ENCODE measurements around the gene AQP3.

The AQP3 gene

DNA sequence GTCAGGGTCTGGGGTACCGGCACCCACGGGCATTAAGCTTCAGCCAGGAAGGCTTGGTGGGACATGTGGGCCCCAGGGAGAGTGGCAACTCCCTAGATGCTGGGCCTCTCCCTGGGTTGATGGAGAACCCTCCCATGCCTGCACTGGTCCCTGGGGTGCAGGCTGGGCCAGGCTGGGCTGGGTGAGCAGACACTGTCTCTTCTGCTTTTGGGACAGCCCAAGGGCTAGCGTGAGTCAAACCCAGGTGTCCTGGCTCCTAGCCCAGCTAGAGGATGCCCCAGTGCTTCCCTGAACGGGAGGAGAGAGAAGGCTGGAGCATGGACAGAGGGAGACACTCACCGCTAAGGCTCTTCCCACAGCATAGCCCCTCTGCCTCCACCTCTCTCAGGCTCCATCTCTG is 39.3 kb downstream of the AQP3 start:
- TF ChIP-seq EZH2 (IDR thresholded peaks at IDR 0.05; ENCODE audit: borderline replicate concordance, low read length): no peak
- TF ChIP-seq, protein P1, sequence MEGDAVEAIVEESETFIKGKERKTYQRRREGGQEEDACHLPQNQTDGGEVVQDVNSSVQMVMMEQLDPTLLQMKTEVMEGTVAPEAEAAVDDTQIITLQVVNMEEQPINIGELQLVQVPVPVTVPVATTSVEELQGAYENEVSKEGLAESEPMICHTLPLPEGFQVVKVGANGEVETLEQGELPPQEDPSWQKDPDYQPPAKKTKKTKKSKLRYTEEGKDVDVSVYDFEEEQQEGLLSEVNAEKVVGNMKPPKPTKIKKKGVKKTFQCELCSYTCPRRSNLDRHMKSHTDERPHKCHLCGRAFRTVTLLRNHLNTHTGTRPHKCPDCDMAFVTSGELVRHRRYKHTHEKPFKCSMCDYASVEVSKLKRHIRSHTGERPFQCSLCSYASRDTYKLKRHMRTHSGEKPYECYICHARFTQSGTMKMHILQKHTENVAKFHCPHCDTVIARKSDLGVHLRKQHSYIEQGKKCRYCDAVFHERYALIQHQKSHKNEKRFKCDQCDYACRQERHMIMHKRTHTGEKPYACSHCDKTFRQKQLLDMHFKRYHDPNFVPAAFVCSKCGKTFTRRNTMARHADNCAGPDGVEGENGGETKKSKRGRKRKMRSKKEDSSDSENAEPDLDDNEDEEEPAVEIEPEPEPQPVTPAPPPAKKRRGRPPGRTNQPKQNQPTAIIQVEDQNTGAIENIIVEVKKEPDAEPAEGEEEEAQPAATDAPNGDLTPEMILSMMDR (IDR thresholded peaks at IDR 0.05; ENCODE audit: low read length): no peak
- Histone ChIP-seq H2AFZ (ENCODE audit: low read length) (no peak overlapping the region), H3K4me3 (ENCODE audit: low read depth, low read length, poor library complexity, severe bottlenecking) (no peak overlapping the region), H3K79me2 (ENCODE audit: insufficient read depth, low read length) (no peaks in the 10 kb centered on the region), H3K9me2 (ENCODE audit: low read depth, low read length) (no peaks in the 10 kb centered on the region), H4K20me1 (ENCODE audit: insufficient read depth, low read length) (no peaks in the 10 kb centered on the region), H3K36me3 (ENCODE audit: insufficient read depth, low read length) (no peaks in the 10 kb centered on the region), H3K4me2 (ENCODE audit: low read length) (no peak overlapping the region), H3K4me1 (ENCODE audit: insufficient read depth, low read length, severe bottlenecking) (no peaks in the 10 kb centered on the region), H3K9me3 (ENCODE audit: low read length) (no peaks in the 10 kb centered on the region), H3F3A (ENCODE audit: insufficient read depth, low read length) (no peaks in the 10 kb centered on the region), H3K9ac (ENCODE audit: low read length) (no peak overlapping the region), H3K27ac (ENCODE audit: low read depth, low read length, poor library complexity, severe bottlenecking) (no peak overlapping the region), H3K27me3 (ENCODE audit: insufficient read depth, low read length) (no peaks in the 10 kb centered on the region)

DNA sequence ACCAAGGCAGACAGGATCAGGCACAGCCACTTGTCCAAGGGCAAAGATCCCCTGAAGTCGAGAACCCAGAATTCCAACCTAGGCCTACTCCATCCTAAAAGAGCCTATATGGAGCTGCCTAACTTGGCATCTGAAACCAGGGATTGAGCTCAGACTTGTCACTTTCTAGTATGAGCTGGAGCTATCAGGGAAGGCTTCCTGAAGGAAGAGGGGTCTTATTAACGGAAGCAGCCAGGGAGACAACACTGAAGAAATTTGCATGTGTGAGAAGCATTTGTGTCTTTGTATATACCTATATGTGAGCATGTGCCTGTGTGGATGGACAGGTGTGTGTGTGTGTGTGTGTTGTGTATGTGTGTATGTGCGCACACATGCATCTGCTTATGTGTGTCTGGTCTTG is 40.3 kb downstream of the AQP3 start:
- H3K36me3 ChIP-seq (ENCODE audit: insufficient read depth, low read length): no peaks in the 10 kb centered on the region
- no peaks in the 10 kb centered on the region for H3F3A ChIP-seq (ENCODE audit: insufficient read depth, low read length)
- no peaks in the 10 kb centered on the region for H4K20me1 ChIP-seq (ENCODE audit: insufficient read depth, low read length)
- H2AFZ ChIP-seq (ENCODE audit: low read length): no peak overlapping the region
- H3K4me2 ChIP-seq (ENCODE audit: low read length): no peak overlapping the region
- H3K4me3 ChIP-seq (ENCODE audit: low read depth, low read length, poor library complexity, severe bottlenecking): no peak overlapping the region
- no peaks in the 10 kb centered on the region for H3K9me3 ChIP-seq (ENCODE audit: low read length)
- no peak overlapping the region for H3K27ac ChIP-seq (ENCODE audit: low read depth, low read length, poor library complexity, severe bottlenecking)
- no peak overlapping the region for H3K9ac ChIP-seq (ENCODE audit: low read length)
- H3K27me3 ChIP-seq (ENCODE audit: insufficient read depth, low read length): no peaks in the 10 kb centered on the region
- no peaks in the 10 kb centered on the region for H3K4me1 ChIP-seq (ENCODE audit: insufficient read depth, low read length, severe bottlenecking)
- TF ChIP-seq, protein P1 (IDR thresholded peaks at IDR 0.05; ENCODE audit: low read length): no peak
- TF ChIP-seq EZH2 (IDR thresholded peaks at IDR 0.05; ENCODE audit: borderline replicate concordance, low read length): no peak
- no peaks in the 10 kb centered on the region for H3K79me2 ChIP-seq (ENCODE audit: insufficient read depth, low read length)
- no peaks in the 10 kb centered on the region for H3K9me2 ChIP-seq (ENCODE audit: low read depth, low read length)

DNA sequence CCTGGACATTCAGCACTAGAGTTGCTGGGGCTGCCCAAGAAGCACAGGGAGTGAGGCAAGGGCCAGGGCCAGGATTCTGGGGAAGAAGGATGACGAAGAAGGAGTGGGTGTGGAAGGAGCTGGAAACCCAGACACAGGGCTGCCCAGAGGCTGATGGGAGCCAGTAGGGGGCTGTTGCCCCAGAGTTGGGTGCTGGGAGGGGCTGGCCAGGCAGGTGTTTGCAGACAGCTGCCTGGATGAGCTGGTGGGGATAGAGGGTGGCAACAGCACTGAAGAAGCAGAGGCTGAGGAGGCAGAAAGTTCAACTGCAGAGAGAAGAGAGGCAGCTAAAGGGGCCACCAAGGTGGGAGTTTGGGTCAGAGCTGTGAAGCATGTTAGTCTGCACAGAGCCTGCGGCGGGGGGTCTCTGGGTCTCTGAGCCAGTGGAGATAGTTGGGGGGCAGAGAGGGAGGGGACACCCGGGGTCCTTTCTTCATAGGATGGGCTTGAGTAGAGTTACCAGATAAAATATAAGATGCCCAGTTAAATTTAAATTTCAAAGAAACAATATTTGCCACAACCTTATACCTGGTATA is 42.5 kb downstream of the AQP3 start:
- no peak overlapping the region for H3K9ac ChIP-seq (ENCODE audit: low read length)
- TF ChIP-seq EZH2 (IDR thresholded peaks at IDR 0.05; ENCODE audit: borderline replicate concordance, low read length): no peak
- TF ChIP-seq, protein P1 (IDR thresholded peaks at IDR 0.05; ENCODE audit: low read length): no peak

More for the DNA sequence above, 42.5 kb downstream of the AQP3 start:
- Histone ChIP-seq H3K9me2 (ENCODE audit: low read depth, low read length) (no peaks in the 10 kb centered on the region), H3K4me1 (ENCODE audit: insufficient read depth, low read length, severe bottlenecking) (no peaks in the 10 kb centered on the region), H4K20me1 (ENCODE audit: insufficient read depth, low read length) (no peaks in the 10 kb centered on the region), H3K27ac (ENCODE audit: low read depth, low read length, poor library complexity, severe bottlenecking) (no peak overlapping the region), H3K36me3 (ENCODE audit: insufficient read depth, low read length) (no peaks in the 10 kb centered on the region), H3F3A (ENCODE audit: insufficient read depth, low read length) (no peaks in the 10 kb centered on the region), H3K9me3 (ENCODE audit: low read length) (no peaks in the 10 kb centered on the region), H3K27me3 (ENCODE audit: insufficient read depth, low read length) (no peaks in the 10 kb centered on the region), H3K4me3 (ENCODE audit: low read depth, low read length, poor library complexity, severe bottlenecking) (no peak overlapping the region), H2AFZ (ENCODE audit: low read length) (no peak overlapping the region), H3K79me2 (ENCODE audit: insufficient read depth, low read length) (no peaks in the 10 kb centered on the region), H3K4me2 (ENCODE audit: low read length) (no peak overlapping the region)

Measured in OCI-LY1 (cell line).